Lung microvascular endothelial cell (primary cell): ENCODE results near the gene FAM169A. TPM values are rescaled to one million over a fixed set of nuclear protein-coding genes. Genes with fewer than 3 reads are reported as not detected.
"Not testable (repeated sequence)": the region's sequence is repeated elsewhere in the genome, so short reads cannot be mapped to it uniquely, and the experiment has no call there.

Experiments used
- DNase-seq, 2 donors: peaks; one replicate each; pipeline versions ENCODE4 v3.0.0 to v3.0.0-alpha.2; 2010; ENCODE audit warnings: low read depth in 2 of 2
- total RNA-seq: library from RNA; depleted of rRNA; stranded (reverse); fragments of >200 nt; gene quantifications from 2 replicates; pipeline ENCODE4 v1.2.1, GENCODE V29; 2014

The FAM169A gene
- 1.3 and 2.4 TPM in 2 replicates for total RNA-seq

DNA sequence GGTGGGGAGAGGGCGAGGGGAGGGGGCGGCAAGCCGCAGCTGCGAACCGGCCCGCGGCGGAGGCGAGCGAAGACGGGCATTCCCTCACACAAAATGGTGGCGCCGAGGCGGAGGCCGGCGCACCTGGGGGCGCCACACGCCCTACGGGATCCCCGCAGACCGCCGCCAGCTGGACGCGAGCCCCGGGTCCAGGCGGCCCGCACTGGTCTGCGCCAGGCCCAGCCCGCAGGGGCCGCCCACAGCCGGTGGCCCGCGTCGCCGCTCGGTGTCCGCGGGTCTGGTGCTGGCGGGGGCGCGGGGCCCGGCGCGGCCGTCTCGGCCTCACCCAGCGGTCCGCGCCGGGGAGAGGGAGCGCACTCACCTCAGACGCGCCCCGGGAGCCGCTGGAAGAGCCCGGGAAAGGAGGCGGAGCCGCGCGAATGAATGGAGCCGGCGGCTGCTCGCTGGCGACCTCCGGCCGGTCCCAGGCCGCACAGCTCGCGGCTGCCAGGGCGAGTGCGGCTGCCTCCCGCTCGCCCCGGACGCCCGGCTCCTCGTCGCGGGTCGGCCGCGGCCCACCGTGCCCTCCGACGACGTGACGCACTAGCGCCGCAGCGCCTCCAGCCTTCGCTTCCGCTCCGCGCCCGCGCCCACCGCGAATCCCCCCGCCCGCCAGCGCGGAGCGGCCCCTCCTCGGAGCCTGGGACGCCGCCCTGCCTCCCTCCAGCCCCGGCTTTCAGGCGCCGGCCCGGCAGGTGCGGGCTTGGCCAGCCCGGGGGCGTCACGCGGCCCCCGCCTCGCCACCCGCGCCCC is at the start of gene FAM169A:
Gene FAM169A (minus strand): TSS at position 584 of the 792 bp plus-strand sequence. CDS start 24,711 bp downstream, outside the sequence.
- peak; percentile 6 to 53 for DNase-seq

DNA sequence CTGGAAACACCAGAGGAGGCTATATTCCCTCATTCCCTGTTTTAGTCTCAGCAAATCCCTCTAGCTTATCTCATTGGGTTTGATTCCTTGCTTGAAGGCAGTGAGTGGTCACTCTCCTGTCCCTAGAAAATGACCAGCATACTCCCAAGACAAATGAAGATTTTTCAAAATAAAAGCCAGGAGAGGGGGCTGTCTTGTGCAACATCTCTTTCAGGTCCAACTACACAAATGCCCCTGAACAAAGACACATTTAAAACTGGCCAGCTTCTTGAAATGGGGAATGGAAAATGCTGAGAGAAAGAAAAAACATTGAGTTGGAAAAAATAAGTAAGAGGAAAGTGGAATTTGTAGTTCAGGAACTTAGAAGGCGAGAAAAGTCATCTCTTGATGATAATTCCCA is 49.3 kb upstream of the FAM169A start:
- no peak for DNase-seq

- not testable (repeated sequence) for DNase-seq
These were observed 45.2 kb upstream of the FAM169A start for GRCh38 chr5:74911421-74911820.

GRCh38 chr5:74909888-74910287 is 43.7 kb upstream of the FAM169A start:
- DNase-seq, result not testable (repeated sequence)

DNA sequence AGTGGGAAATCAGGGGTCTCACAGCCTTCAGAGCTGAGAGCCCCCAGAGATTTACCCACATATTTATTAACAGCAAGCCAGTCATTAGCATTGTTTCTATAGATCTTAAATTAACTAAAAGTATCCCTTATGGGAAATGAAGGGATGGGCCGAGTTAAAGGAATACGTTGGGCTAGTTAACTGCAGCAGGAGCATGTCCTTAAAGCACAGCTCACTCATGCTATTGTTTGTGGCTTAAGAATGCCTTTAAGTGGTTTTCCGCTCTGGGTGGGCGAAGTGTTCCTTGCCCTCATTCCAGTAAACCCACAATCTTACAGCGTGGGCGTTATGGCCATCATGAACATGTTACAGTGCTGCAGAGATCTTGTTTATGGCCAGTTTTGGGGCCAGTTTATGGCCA is 42.0 kb upstream of the FAM169A start:
- not testable (repeated sequence) for DNase-seq

- not testable (repeated sequence) for DNase-seq
These were observed 38.5 kb upstream of the FAM169A start for GRCh38 chr5:74904713-74905112.

DNA sequence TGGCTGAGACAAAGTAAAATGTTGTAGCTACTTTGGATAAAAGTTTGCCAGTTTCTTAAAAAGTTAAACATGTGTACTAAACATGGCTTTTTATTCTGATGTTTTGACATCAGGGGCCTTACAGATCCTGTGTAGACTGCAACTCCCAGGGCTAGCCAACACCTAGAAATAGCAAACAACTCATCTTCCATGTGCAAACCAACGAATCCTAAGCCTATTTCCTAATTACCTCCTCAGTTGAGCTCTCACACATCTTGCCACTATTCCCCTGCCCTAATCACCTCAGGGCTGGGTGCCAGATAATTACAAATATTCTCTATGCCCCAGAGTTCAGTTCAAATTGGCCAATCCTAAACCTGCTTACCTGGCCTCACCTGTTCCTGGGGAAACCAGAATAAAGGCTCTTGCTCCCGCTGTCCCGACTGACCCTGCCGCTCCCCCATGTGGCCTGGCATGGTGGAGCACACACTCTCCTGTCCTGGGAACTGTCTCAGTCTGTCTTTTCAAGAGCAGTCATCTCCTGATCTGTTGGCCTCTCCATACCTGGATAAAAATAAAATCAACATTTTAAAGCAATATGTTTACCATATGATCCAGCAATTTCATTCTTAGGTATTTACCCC is 37.1 kb upstream of the FAM169A start:
- peak in 1 of 2 donors; percentile 55 for DNase-seq

GRCh38 chr5:74897049-74897448 is 30.9 kb upstream of the FAM169A start:
- DNase-seq, result no peak

- peak; percentile 40 to 72 for DNase-seq
These were observed 29.7 kb upstream of the FAM169A start for GRCh38 chr5:74895906-74896305.

DNA sequence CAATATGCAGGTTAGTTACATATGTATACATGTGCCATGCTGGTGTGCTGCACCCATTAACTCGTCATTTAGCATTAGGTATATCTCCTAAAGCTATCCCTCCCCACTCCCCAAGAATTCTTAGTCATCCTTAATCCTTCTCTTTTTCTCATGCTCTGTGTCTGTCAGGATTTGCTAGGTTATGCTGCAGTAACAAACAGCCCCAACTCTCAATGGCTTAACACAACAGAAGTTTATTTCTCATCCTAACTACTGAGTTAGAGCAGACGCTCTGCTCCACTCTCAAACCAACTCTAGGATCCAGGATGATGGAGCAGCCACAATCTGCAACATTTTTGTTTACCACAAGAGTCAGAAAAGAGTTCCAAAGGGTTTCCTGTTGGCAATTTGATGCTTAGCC is 28.2 kb upstream of the FAM169A start:
- DNase-seq, result no peak

DNA sequence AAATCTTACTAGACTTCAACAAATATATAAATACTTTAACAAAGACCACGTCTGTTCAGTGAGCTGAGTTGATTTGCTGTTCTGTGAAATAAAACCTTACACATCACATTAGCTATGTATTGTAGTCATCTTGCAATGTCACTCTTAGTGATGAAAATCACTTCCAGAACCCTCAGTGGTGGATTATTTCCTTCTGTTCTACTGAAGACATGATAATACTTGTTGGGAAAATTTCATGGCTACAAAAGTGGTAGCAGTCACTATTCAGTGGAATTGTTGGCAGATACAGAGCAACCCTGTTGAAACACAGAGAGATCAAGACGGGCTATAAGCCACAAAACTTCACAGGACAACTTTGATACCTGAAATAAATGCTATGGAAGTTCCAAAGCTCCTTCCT is 26.7 kb upstream of the FAM169A start:
- DNase-seq, result no peak

DNA sequence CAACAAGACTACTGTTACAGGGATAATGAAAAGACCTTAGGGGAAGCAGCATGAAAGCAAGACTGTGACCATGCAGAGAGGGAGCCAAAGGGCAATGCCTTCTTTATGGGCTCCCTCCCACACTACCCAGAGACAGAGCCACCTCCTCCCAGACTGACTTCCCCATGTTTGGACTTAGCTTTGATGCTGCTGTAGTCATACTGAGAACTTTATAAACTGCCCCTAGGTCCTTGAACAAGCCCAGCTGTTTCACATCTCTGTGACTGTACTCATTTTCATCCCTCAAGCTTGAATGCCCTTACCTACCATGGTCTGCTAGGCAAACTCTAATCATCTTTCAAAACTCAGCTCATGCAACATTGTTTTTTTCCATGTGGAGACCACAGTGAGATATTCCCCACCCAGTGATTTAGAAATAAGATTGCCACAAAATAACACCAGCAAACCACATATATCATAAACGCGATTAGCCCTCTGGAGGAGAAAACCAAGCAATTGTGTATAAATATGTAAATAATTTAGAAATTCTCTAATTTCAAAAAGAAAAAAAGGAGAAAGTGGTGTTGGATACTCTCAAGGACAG is 23.4 kb upstream of the FAM169A start:
- no peak for DNase-seq

GRCh38 chr5:74888117-74888516 is 21.9 kb upstream of the FAM169A start:
- no peak for DNase-seq

DNA sequence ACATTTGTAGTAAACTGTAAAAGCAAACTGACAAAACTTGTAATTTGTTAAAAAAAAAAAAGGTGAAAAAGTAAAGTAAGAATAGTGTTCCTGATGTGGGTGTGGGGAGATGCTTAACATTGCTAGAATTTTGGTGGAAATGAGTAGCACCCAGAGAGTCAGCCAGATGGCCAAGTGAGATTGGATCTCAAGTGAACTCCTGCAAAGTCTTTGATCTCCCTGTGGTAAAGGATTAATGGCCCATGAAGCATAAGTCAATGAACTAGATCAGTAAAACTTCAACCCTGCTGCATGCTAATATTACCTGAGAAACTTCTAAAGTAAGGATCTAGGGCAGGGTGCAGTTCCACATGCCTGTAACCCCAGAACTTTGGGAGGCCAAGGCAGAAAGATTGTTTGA is 19.0 kb upstream of the FAM169A start:
- no peak for DNase-seq

DNA sequence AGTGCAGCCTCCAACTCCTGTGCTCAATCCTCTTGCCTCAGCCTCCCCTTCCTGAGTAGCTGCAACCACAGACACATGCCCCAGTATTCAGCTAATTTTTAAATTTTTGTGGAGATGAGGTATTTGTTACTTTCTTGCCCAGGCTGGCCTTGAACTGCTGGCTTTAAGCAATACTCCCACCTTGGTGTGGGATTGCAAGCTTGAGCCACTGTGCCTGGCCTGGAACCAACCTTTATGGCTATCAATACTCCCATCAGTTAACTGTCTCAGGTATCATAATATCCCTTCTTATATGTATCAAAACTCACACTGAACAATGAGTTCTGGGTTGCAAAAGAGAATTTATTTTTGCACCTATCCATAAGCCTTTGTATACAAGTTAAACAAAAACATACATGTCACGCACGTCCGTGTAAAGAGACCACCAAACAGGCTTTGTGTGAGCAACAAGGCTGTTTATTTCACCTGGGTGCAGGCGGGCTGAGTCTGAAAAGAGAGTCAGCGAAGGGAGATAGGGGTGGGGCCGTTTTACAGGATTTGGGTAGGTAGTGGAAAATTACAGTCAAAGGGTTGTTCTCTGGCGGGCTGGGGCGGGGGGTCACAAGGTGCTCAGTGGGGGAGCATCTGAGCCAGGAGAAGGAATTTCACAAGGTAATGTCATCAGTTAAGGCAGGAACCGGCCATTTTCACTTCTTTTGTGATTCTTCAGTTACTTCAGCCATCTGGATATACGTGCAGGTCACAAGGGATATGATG is 16.4 kb upstream of the FAM169A start:
- not testable (repeated sequence) for DNase-seq

DNA sequence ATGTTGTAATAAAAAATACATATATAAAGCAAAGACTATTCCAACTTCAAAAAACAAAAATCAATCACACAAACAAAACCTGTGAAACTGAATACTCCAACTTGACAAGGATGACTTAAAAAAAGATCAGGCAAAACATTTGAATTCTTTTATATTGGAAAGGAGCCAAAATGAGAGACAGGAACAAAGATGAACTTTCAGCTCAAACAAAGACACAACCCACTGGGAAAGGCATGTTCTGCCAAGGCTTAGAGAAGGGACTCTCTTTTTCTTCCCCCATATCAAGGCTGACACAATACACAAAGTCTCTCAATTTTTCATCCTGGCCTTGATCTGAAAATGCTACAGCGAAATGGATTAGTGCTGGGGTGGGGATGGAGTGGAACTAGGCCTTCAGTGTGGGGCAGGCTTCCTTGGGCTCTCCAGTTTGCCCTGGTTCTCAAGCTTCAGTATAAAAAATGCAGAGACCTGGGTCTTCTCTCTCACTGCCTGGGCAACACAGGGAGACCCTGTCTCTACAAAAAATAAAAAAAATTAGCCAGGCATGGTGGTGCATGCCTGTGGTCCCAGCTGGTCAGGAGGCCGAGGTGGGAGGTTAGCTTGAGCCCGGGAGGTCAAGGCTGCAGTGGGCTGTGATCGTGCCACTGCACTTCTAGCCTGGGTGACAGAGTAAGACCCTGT is 11.6 kb upstream of the FAM169A start:
- DNase-seq, result peak in 1 of 2 donors; percentile 13

DNA sequence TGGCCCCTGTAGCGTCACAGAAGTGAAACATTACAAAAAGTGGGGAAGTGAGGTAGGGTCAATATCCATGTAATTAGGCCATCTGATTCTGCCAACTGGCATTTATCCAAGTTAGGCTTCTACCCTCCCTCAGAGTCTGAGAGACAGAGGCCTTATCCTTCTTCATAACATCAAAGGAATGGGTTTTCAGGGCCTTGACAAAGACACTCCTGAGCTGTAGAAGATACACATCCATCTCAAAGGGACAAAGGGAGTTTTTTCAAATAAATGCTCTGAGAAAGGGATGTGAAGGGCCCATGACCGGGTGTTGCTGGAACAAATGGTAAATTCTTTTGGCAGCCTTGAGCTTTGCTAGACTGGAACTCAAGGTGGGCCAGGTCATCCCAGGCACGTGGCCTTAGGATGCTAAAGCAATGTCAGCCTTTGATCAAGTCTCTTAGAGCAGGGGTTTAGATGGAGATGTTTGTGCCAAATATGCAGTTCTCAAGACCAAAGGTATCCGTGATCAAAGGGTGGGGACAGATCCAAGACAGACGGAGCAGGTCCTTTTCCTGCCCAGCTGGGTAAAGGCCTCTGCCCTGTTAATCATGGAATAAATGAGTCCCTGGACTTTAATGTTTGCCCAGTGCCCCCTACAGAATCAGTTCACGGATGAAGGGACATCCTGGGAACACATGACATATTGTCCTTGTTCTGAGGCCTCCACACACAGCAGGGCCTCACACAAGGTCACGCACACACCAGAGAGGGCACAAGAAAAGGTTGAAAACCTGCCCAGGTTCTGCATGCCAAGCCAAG is 10.0 kb upstream of the FAM169A start:
- DNase-seq, result no peak

DNA sequence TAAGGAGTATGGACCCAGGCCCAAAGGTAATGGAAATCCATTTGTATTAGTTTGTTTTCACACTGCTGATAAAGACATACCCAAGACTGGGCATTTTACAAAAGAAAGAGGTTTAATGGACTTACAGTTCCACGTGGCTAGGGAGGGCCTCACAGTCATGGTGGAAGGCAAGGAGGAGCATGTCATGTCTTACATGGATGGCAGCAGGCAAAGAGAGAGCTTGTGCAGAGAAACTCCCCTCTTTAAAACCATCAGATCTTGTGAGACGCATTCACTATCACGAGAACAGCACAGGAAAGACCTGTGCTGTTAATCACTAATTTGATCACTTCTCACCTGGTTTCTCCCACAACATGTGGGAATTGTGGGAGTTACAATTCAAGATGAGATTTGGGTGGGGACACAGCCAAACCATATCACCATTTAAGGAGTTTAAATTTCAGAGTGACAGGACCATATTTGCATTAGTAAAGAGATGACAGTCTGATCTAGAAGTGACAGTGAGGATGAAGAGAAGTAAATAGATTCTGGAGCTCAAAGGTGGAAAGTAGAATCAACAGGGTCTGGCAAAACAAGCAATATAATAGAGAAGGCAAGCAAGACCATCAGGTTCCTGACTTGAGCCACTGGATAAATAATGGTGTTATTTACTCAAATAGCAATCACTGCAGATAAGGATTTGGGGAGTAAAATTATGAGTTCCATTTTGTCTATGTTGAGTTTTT is 7.5 kb upstream of the FAM169A start:
- no peak for DNase-seq

- no peak for DNase-seq
These were observed 4.3 kb upstream of the FAM169A start for GRCh38 chr5:74870299-74871067.
